Dedifferentiated amniotic fluid mesenchymal stem cell (primary cell): ENCODE results near the gene PTPRM.
A peak's percentile ranks its signal among the peaks of the same experiment; 100 is the strongest.
"Not testable (repeated sequence)": the region's sequence is repeated elsewhere in the genome, so short reads cannot be mapped to it uniquely, and the experiment has no call there.

Source experiments
- DNase-seq: peaks from one replicate; pipeline ENCODE4 v3.0.0-alpha.2; 2016; ENCODE audit errors: extremely low spot score

The PTPRM gene

DNA sequence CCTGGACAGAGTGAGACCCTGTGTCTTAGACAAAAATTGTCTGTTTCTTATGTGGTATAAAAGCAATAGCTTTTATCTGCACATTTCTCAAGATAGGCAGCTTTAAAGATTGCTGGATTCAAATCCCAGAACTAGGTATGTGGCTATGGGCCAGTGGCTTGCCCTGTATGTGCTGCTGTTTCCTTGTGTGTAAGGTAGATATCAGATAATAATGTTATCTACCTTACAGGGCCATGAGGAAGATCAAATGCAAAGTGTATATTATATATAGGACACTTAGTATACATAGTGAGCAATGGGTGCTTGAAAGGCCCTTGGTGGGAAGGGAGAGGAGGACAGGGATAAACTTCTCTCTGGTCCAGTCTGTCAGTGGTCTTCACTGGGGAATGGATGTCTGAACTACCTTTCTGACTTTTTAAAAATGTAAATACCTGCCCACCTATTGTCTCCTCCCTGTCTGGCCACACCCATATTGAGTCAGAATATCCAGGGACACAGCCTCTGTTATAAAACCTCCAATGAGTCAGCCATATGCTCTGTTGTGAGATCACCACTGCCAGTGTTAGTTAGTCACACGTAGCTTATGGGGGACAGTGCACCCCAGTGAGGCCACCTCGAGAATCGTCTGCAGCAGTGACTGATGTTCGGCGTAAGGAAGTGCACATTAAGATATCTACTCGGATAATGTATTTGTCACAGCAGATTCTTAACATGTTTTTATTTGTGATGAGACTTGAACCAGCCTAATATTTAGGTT lies 383.4 kb downstream of the PTPRM start:
- DNase-seq = no peak

DNA sequence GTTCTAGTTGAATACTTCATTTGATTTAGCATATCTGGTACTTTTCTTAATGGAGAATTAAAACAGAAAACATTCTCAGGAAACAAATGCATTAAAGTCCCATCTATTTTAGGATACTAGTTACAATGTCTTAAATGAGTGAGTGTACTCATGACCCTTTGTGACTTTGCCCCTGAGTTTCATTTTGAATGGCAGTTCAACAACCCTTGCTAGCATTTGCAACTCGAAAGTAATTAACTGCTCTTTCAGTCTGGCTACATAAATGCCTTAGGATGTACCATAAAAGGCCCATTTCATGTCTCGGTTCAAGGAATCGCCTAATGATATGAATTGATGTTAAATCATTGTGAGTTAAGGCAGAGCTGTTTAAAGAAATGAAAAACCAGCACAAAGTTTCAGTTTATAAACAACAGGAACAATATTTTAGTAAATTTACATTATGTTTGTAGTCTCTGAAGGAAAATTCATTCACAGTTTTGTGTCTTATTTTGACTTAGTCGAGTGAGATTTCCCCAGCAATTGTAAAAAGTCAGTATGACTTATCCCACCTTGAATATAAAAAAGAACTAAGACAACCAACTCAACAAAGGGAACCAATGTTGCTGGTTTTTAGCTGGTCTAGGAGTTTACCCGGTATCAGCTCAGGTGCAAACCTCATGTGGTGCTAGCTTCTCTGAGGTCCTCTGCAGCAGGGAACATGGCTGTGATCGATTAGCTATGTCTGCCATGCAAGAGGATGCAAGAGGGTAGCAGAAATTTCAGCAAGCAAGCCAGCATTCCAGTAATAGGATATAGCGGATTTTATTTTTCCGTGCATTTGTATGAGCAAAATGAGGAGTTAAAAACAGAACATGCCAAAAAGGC lies 386.2 kb downstream of the PTPRM start:
- DNase-seq = no peak

DNA sequence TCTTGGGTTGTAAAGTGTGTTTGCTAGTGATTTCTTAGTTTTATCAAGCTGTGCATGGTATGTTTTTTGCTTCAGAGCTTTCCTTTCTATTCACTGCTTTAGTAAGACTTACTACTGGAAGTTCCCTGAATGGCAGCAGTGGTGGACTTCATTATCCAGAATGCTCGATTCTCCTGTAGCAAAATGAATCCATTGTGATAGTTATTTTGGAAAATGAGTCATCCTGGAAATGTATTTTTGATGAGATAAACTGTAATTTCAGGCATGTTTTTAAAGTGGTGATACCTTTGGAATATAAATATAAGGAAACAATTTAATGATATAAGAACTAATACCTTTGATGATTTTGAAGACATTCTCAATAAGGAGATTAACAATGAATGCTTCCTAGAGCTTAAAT lies 387.1 kb downstream of the PTPRM start:
- no peak for DNase-seq

DNA sequence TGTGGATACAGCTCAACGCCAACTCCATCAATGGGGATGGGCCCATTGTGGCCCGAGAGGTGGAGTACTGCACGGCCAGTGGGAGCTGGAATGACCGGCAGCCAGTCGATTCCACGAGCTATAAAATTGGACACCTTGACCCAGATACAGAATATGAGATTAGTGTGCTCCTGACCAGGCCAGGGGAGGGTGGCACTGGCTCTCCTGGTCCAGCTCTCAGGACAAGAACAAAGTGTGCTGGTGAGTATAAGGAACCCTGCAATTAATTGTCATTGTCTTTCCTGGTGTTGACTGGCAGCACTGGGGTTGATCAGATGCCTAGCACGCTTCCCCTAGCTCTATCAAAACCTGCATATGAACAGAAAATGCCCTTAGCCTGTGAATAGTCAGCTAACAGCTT lies 388.1 kb downstream of the PTPRM start:
- DNase-seq = no peak

DNA sequence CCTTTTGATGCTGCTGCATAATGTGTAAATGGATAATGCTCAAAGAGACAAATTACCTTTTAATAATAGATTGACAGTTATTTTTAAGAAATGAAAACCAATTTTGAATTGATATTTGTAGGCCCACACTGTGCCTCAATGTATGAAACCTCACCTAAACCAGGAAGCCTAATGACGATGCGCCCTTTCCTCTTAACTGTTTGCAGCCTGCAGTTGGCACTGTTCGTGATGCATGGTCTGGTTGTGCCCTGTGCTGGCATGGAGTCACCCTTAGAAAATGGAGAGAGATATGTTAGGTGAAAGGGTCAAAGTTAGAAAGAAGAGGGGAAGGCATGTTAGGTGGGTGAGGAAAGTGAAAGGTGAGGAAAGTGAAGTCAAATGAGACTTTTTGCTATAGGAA lies 390.2 kb downstream of the PTPRM start:
- no peak for DNase-seq

DNA sequence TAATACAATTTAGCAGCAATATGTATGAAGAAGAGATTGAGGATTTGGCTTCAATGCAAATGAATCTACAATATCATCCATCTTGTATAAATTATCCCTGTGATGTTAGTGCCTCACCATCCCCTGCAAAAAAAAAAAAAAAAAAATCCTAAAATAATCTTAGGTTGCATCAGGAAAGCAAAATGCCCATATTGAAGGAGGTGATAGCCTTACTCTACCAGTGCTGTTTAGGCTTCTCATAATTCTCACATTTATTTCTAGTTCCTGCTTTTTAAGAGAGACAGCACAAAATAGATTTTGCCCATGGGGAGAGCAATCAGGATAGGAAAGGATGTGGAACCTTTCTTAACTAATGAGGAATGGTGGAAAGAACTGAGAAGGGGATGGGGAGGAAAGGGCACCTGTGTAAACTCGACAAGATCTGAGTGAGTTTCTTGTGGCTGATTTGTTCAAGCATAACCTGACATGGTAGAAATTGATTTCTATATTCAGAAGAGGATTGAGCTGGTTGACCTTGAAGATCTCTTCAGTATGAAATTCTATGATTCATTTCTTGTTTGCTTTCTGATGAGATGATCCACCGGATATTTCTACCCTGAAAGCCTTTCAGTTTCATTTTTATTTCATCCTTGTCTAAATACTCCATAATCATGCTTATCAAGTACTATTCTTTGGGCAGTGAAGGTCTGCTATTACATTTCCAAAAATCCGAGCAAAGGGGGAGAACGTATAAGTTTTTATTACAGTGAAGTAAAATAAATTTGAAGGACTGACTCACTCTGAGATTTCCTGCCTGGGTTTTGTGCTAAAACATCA lies 391.2 kb downstream of the PTPRM start:
- DNase-seq = peak; percentile 28

DNA sequence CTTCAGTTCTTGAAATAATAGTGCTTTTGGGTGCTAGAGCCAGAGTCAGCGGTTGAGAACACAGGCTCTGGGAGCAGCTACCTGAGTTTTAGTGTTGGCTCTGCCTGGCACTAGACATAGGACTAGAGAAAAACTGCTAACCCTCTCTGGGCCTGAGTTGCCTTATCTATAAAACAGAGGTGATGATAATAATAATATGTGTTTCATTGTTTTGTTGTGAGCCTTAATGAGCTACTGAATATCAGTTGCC lies 391.7 kb downstream of the PTPRM start:
- no peak for DNase-seq

DNA sequence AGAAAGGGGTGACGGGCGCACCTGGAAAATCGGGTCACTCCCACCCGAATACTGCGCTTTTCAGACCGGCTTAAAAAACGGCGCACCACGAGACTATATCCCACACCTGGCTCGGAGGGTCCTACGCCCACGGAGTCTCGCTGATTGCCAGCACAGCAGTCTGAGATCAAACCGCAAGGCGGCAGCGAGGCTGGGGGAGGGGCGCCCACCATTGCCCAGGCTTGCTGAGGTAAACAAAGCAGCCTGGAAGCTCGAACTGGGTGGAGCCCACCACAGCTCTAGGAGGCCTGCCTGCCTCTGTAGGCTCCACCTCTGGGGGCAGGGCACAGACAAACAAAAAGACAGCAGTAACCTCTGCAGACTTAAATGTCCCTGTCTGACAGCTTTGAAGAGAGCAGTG lies 399.6 kb downstream of the PTPRM start:
- DNase-seq = not testable (repeated sequence)

DNA sequence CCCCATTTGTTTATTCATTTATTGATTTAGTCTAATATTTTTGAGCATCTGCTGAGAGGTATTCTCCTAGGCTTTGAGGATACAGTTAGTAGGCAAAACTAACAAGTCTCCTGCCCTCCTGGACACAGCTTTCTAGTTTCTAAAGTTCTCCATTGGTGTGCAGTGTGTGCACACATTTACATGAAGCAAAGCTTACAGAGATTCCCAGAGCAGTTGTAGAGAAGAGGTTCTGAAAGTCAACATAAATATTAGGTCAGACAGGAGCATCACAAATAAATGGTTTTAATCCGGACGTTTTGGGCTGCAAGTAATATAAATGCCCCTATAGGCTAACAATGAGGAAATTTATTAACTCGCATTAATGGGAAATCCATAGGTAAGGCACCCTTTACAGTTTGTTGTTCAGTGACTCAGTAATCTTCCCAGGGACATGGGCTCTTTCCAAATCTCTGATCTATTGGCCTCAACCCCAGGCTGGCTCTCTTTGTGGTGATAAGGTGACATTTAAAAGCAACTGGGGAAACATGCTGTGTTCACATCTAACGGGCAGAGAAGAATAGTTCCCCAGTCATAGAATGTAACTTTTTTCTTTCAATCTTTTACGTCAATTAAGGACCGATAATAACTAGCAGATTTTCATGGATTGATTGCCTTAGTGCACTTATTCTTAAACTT lies 407.2 kb downstream of the PTPRM start:
- DNase-seq = no peak

DNA sequence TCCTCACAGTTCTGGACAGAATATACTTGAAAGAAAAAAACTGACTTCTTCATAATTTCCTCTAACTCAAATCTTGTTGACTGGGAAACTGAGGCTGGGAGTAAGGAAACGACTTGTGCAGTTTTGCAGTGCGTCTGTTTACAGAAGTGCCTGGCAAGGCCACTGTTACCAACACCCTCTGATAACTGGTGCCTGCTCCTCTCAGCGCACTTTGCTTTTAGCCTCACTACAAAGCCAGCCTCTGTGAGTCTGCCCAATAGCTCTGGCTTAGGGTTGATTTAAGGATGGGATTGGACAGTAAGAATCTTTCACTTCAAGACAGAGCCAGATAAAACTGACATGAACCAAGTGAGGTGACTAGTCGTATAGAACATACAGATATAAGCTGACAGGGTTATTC lies 410.8 kb downstream of the PTPRM start:
- DNase-seq = no peak

DNA sequence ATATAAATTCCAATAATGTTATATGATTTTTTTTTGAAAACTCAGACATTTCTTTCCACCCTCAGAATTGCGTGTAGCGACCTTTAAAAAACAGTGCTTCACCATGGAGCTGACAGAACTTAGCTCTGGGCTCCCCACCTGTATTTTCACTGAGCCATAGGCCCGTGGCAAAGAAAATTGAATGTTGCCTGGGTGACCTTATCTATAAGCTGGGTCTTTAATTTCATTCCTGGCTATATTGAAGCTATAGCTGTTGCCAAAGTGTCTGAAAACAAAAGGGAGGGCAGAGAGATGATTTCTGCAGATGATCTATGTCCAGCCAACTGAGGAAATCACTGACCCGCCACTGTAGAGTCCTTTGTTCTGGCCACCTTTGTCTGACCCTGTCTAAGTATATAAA lies 411.7 kb downstream of the PTPRM start:
- no peak for DNase-seq

DNA sequence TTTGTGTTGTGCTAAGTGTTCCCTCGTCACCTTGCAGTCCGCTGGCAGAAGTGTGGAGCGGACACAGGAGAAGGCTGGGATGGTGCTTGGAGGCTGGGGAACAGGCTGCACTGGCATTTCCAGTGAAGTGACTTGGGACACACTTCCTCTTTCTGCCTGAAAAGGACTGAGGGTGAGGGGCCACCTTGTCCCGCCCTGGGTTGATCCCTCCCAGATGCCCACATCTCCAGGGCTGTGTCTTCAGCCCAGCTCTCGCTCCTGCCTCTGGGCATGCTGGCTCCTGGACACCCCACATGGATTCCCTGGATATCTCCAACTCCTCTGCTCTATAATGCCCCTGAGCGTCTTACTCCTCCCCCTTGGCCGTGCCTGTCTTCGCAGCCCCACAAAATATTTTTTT lies 412.6 kb downstream of the PTPRM start:
- no peak for DNase-seq

DNA sequence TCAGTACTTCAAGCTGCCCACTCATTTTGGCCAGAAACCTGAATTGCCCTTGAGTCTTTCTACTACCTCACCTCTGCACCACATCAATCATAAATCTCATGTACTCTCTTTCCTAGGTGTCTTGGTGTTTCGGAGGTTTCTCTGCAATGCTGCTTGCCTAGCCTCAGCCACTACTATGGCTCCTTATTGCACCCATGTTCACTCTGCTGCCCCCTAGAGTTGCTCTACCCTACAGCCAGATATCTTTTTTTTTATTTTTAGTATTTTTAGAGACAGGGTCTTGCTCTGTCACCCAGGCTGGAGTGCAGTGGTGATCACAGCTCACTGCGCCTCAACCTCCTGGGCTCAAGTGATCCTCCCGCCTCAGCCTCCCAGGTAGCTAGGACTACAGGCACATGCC lies 413.0 kb downstream of the PTPRM start:
- no peak for DNase-seq

DNA sequence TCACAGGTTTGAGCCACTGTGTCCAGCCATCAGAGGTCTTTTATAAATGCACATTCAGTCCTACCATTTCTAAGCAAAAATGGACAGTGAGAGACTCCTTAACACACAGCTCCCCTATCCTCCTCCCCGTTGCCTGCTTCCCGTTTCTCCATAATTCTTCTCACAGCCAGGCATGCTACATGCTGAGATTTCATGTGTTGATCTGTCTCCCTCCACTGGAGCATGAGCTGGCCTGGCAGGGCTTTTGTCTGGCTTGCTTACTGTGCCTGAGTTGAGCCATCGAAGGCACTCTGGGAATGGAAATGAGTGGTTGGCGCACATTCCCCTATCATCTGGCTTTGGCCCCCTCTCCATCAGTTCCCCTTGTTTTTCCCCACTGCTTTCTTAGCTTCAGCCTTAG lies 413.5 kb downstream of the PTPRM start:
- no peak for DNase-seq

DNA sequence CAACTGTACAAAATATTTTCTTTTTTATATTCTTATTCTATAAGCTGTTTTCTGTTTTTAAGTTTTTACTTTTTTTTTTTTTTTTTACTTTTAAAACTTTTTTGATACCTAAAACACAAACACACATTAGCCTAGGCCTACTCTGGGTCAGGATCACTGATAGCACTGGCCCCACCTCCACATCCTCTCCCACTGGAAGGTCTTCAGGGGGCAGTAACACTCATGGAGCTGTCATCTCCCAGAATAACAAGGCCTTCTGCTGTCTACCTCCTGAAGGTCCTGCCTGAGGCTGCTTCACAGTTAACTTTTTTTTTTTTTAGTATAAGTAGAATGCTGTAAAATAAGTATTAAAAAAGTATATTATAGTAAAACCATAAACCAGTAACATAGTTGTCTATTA lies 415.1 kb downstream of the PTPRM start:
- DNase-seq = no peak

DNA sequence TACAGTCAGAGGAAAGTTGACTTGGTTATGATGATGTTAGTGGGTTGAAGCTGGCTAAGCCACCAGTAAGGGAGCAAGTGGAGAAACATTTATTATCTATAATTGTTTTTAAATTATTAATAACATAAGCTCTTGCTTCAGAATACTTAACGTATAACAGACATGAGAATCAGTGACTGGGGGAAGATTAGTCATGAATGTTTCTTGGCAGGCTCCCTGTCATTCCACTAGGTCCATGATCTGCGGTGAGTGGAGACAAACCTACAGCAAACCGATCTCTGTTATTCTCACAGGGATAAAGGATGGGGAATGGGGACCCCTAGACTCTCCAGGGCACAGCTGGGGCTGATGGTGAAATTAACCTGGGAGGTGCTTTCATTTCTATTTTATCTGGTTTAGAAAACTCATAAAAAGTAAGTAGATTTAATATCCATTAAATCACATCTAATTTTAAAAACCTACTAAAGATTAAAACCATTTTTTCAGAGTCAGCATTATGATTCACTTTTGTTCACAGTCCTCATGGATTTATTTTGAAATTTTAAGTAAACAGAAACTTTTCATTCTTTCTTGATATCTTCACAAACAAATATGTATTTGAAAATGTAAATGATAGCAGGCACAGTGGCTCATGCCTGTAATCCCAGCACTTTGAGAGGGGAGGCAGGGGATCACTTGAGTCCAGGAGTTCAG lies 420.3 kb downstream of the PTPRM start:
- DNase-seq = peak; percentile 41

DNA sequence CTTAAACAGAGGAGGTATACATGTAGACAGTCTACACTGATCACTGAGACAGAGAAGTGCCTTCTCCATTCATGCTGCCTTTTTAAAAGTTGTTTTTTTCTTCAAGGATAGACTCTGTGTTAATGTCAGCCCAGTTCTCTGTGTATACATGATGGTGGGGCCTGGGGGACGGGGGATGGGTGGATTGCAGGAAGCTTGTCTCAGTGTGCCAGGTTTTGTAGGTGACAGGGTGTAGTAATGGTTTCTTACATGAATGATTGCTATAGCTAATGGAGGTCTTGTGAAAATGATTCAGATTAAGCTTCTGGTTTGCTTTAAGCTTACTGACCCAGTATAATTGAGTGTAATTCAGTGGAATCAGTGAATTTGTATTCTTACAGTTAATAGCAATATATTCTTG lies 423.6 kb downstream of the PTPRM start:
- no peak for DNase-seq

DNA sequence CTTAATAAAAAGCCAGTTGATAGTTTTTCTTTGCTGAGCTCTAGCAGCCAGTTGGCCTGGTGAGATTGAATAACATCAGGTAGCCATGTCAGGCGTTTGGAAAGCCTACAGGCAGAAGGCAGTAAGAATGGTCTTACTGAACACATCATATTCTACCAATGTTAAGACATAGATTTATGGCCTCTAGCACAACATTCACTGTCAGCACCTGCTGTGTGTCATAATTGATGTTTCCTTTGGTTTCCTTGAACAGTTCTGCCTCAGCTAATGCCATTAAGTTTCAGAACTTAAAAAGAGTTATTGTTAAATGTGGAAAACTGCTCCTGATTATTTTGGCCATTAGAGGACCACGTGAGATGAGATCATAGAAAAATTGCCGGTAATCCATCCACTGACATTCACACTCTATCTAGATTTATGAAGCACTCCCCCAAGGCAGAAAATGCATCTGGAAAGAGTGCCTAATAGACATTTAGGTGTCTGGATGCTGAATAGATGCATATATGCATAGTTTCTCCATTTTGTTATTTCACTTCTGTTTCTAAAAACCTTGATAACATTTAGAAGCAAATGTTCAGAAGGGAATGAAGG lies 434.7 kb downstream of the PTPRM start:
- DNase-seq = no peak

DNA sequence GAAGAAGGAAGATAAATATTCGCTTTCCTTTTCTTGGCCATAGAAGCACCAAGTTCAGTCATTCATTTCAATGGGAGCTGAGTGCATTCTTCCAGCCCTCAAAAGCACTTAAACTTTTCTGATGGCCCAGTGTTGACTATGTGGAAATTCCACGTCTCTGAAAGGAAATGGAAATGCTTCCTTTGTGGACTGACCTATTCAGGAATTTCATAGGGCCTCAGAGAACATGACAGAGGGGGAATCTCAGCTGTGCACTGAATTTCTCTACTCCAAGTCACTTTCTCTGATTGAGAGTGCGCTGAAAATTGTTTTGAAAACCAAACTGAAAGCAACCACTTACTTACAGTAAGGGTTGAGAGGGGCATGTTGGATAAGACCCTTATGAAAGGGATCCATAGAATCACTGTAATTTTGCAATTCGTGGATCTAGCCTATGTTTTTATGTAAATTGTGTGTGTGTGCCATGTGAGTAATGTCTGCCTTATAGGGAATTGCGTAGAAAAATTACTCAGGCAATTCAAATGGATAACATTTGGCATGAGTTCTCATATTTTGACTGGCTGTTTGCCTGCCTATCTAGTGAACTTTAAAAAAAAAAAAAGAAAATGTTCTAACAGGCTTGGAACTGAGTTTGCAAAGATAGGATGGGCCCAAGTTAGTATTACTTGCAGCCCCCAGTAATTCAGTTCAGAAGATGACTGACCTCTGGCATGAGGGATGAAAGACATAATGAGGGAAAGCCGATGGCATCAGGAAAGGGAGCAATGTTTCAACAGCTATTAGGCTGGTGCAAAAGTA lies 437.0 kb downstream of the PTPRM start:
- no peak for DNase-seq

DNA sequence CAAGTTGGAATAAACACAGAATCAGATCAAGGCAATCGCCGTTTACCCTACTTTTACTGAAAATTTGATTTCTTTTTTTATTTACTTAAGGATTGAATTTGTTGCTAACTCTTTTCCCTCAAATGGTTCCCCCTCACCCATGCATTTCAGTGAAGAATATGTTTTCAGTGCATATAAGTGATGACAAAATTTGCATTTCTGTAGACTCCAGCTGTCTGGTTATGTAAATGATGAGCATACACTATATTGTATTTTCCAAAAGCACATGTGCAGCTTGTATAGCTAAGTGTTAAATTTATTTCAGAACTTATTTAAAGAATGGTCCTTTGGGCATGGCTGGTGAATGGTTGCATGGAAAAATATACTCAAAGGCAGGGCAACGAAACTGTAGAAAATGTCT lies 437.7 kb downstream of the PTPRM start:
- DNase-seq = no peak
